ENCODE results near the gene SRGAP1.

Gene SRGAP1

DNA sequence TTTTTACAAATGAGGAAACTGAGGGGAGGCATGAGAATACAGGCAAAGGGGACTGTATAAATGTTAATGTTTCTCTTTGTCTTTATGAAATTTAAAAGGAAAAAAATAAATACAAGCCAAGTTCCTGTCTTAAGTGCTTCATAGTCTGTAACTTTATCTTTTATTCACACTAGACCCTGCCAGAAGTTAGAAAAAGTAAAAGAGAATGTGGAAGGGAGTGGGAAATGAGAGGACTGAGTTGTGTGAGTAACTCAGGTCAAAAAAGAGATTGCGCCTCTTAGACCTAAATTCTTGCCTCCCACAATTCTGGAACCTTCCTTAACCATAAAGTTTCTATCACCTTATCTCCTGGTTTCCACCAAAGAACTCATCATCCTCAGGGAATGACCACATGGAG, 236.5 kb downstream of the SRGAP1 start:
- H3K4me1 ChIP-seq = no peaks in the 10 kb centered on the region
- no peaks in the 10 kb centered on the region for H4K20me1 ChIP-seq
- H3K4me3 ChIP-seq = no peak overlapping the region
- no peak overlapping the region for H3K4me2 ChIP-seq
- no peaks in the 10 kb centered on the region for H3K9me3 ChIP-seq
- H3K27me3 ChIP-seq = no peaks in the 10 kb centered on the region
- no peak overlapping the region for H3K27ac ChIP-seq
- no peak for TF ChIP-seq Cebpa-rat (IDR thresholded peaks at IDR 0.05)
- no peak overlapping the region for H3K9ac ChIP-seq
- no peaks in the 10 kb centered on the region for H3K36me3 ChIP-seq

DNA sequence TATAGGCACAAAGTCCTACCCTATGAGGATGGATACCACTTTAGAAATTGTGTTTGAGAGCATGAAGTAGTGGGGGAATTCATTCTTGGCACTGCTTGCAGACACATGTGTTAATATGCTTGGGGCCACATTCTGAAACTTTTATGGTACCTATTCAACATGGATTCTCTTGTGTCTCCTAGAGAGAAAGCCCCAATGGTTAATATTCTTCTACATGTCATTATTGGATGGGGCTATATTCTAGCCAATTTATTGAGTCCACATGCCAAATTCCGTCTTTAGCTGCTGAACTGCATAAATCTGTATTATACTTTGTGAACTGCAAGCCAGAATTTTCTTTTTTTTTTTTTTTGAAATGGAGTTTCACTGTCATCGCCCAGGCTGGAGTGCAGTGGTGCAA, 237.6 kb downstream of the SRGAP1 start:
- Histone ChIP-seq H3K9ac (no peak overlapping the region), H3K4me3 (no peak overlapping the region), H3K9me3 (no peaks in the 10 kb centered on the region), H3K36me3 (no peaks in the 10 kb centered on the region), H3K27me3 (no peaks in the 10 kb centered on the region), H3K27ac (no peak overlapping the region), H4K20me1 (no peaks in the 10 kb centered on the region), H3K4me2 (no peak overlapping the region), H3K4me1 (no peaks in the 10 kb centered on the region)
- no peak for TF ChIP-seq Cebpa-rat (IDR thresholded peaks at IDR 0.05)

GRCh38 chr12:64082866-64083268, 238.4 kb downstream of the SRGAP1 start:
- Histone ChIP-seq H3K9me3 (no peaks in the 10 kb centered on the region), H3K4me3 (no peak overlapping the region), H3K36me3 (no peaks in the 10 kb centered on the region), H3K4me1 (peaks cover 1% of the 10 kb centered on the region; the same call in 1 of the 2 replicates), H3K27ac (no peak overlapping the region), H3K9ac (no peak overlapping the region), H3K4me2 (no peak overlapping the region), H4K20me1 (no peaks in the 10 kb centered on the region), H3K27me3 (no peaks in the 10 kb centered on the region)
- no peak for TF ChIP-seq Cebpa-rat (IDR thresholded peaks at IDR 0.05)

GRCh38 chr12:64083285-64084210, 239.0 kb downstream of the SRGAP1 start:
- Histone ChIP-seq H3K4me3 (no peak overlapping the region), H3K36me3 (no peaks in the 10 kb centered on the region), H3K27me3 (no peaks in the 10 kb centered on the region), H4K20me1 (no peaks in the 10 kb centered on the region), H3K4me1 (peaks cover 8% of the 10 kb centered on the region), H3K27ac (no peak overlapping the region), H3K9ac (no peak overlapping the region), H3K9me3 (no peaks in the 10 kb centered on the region), H3K4me2 (no peak overlapping the region)
- TF ChIP-seq Cebpa-rat (IDR thresholded peaks at IDR 0.05) = no peak

DNA sequence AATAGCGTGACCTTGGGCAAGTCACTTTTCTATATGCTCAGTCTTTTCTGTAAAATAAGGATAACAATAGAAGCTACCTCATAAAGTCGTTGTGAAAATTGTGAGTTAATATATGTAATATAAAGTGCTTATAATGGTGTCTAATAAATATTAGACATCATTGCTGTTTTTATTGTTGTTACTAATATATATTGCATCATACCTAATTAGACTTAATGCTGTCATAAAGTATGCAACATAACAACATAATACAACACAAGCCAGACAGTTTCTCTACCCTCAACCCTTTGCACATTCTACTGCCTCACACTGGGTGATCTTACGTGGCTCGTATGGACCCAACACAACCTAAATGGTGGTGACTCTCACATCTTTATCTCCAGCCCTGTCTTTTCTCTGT, 240.7 kb downstream of the SRGAP1 start:
- no peaks in the 10 kb centered on the region for H4K20me1 ChIP-seq
- H3K4me3 ChIP-seq = no peak overlapping the region
- no peaks in the 10 kb centered on the region for H3K27me3 ChIP-seq
- H3K36me3 ChIP-seq = no peaks in the 10 kb centered on the region
- H3K27ac ChIP-seq = no peak overlapping the region
- H3K4me1 ChIP-seq = peaks cover 14% of the 10 kb centered on the region
- no peak overlapping the region for H3K4me2 ChIP-seq
- H3K9ac ChIP-seq = no peak overlapping the region
- TF ChIP-seq Cebpa-rat (IDR thresholded peaks at IDR 0.05) = no peak; the same call in 1 of the 2 replicates
- H3K9me3 ChIP-seq = no peaks in the 10 kb centered on the region

DNA sequence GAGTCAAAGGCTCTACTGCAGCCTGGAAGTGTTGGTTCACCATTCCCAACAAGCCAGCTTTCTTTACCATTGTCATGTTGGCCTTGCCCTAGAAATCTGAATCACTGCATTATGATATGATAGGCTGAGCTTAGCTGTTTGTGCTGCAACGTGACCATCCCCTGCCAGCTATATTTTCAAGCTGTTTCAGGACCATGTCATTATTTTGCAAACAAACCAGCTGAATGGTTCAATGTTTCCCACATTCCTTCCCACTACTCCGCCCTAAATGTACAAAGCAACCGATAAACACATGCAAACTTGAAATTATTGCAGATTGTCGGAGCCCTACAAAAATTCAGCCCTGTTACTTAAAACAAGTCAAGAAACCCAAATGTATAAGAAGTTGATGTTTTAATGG, 241.5 kb downstream of the SRGAP1 start:
- H3K4me1 ChIP-seq = peaks cover 14% of the 10 kb centered on the region
- H3K27ac ChIP-seq = no peak overlapping the region

GRCh38 chr12:64086946-64087345, 242.4 kb downstream of the SRGAP1 start:
- Histone ChIP-seq H3K9ac (no peak overlapping the region), H3K4me1 (peaks cover 14% of the 10 kb centered on the region), H3K27ac (no peak overlapping the region), H3K9me3 (no peaks in the 10 kb centered on the region), H3K36me3 (no peaks in the 10 kb centered on the region), H3K4me3 (no peak overlapping the region), H3K4me2 (no peak overlapping the region), H3K27me3 (no peaks in the 10 kb centered on the region), H4K20me1 (no peaks in the 10 kb centered on the region)
- TF ChIP-seq Cebpa-rat (IDR thresholded peaks at IDR 0.05) = no peak

More for the DNA sequence above, 241.5 kb downstream of the SRGAP1 start:
- Histone ChIP-seq H3K27me3 (no peaks in the 10 kb centered on the region), H4K20me1 (no peaks in the 10 kb centered on the region), H3K9ac (no peak overlapping the region), H3K36me3 (no peaks in the 10 kb centered on the region), H3K4me2 (no peak overlapping the region), H3K4me3 (no peak overlapping the region), H3K9me3 (no peaks in the 10 kb centered on the region)
- no peak for TF ChIP-seq Cebpa-rat (IDR thresholded peaks at IDR 0.05)

GRCh38 chr12:64087761-64088160, 243.3 kb downstream of the SRGAP1 start:
- Histone ChIP-seq H3K9me3 (no peaks in the 10 kb centered on the region), H3K4me3 (no peak overlapping the region), H4K20me1 (no peaks in the 10 kb centered on the region), H3K4me2 (no peak overlapping the region), H3K36me3 (no peaks in the 10 kb centered on the region), H3K9ac (no peak overlapping the region), H3K27me3 (no peaks in the 10 kb centered on the region), H3K27ac (no peak overlapping the region), H3K4me1 (peaks cover 14% of the 10 kb centered on the region)
- no peak for TF ChIP-seq Cebpa-rat (IDR thresholded peaks at IDR 0.05)

DNA sequence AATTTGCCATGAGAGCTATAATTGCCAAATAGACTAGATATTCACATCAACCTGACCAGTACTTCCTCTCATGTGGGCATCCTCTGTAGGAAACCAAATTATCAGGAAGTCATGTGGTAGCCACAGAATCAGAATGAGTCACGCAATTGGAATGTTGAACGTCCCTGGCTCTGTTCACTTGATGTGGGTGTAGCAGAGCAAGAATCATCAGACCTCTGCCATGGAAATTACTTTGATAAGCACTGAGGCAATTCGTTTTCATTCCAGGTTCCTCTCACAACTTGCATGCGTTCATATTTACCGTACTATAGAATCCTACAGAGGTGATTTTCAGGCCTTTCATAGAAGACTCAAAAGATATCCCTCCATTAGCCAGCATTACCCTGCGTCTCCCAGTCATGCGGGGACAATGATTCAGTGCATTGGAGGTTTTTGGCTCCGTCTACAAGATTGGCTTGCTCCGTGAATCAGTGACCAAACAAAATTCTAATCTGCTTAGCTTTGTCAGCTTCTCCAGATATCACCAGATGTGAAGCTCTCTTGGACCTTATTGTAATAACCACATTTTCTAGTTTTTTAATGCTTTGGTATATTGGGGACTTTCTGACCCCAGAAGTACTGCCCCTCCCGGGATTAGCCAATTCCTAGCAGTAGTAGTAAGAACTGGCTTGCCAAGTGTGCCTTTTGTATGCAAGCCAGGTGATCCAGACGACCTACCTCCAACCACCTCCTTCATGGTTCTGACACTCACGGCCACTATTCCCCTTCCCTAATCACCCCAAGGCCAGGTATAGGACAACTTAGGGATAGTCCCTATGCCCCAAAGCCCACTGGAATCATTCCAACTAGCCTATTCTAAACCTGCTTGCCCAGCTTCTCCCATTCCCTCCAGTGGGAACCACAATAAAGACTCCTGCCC, 244.2 kb downstream of the SRGAP1 start:
- peak overlapping the region; percentile 20 for H3K4me2 ChIP-seq
- no peak overlapping the region for H3K9ac ChIP-seq
- H3K27me3 ChIP-seq = no peaks in the 10 kb centered on the region
- no peak overlapping the region for H3K4me3 ChIP-seq
- peaks cover 14% of the 10 kb centered on the region for H3K4me1 ChIP-seq
- H3K36me3 ChIP-seq = no peaks in the 10 kb centered on the region
- no peak for TF ChIP-seq Cebpa-rat (IDR thresholded peaks at IDR 0.05)
- no peaks in the 10 kb centered on the region for H3K9me3 ChIP-seq
- H3K27ac ChIP-seq = no peak overlapping the region
- no peaks in the 10 kb centered on the region for H4K20me1 ChIP-seq

- no peak overlapping the region for H3K9ac ChIP-seq
- no peaks in the 10 kb centered on the region for H3K36me3 ChIP-seq
- no peak overlapping the region for H3K4me3 ChIP-seq
- H3K9me3 ChIP-seq = no peaks in the 10 kb centered on the region
- H3K27me3 ChIP-seq = no peaks in the 10 kb centered on the region
- peaks cover 14% of the 10 kb centered on the region for H3K4me1 ChIP-seq
- H4K20me1 ChIP-seq = no peaks in the 10 kb centered on the region
- no peak overlapping the region for H3K4me2 ChIP-seq
- TF ChIP-seq Cebpa-rat (IDR thresholded peaks at IDR 0.05) = no peak
- no peak overlapping the region for H3K27ac ChIP-seq
These were observed 245.5 kb downstream of the SRGAP1 start for GRCh38 chr12:64090047-64090446.

Measured in BLaER1 (cell line).